ENCODE measurements around the gene ATP5PD. TPM values are rescaled to one million over a fixed set of nuclear protein-coding genes. Genes with fewer than 3 reads are reported as not detected.
A peak's percentile ranks its signal among the peaks of the same experiment; 100 is the strongest.

ATP5PD gene
- total and polyA plus RNA-seq, 2 donors from 2014 or later = 261 to 916 TPM

- no peaks in the 10 kb centered on the region for H3K9me3 ChIP-seq (ENCODE audit: control insufficient read depth in 2 of 3, insufficient read depth in 1 of 3, low read length in 3 of 3)
Measured at GRCh38 chr17:74998783-74999182, 48.0 kb downstream of the ATP5PD start.

GRCh38 chr17:74995847-74996246, 50.9 kb downstream of the ATP5PD start:
- H3K36me3 ChIP-seq (ENCODE audit: control insufficient read depth in 2 of 3, insufficient read depth in 3 of 3, low read length in 3 of 3) = peaks cover 0 to 3% (median 0%) of the 10 kb centered on the region in 3 donors
- H3K4me3 ChIP-seq (ENCODE audit: low read length in 3 of 3) = no peak overlapping the region
- intact Hi-C loops (cut with DNase I) = no loop called here
- peaks cover 3 to 17% (median 13%) of the 10 kb centered on the region in 3 donors for H3K4me1 ChIP-seq (ENCODE audit: control insufficient read depth in 2 of 3, insufficient read depth in 2 of 3, low read depth in 1 of 3, low read length in 3 of 3)
- DNase-seq (no peak), FAIRE-seq (no peak)
- H3K9ac ChIP-seq (ENCODE audit: low read length in 3 of 3) = no peak overlapping the region
- H3K9me3 ChIP-seq (ENCODE audit: control insufficient read depth in 2 of 3, insufficient read depth in 1 of 3, low read length in 3 of 3) = no peaks in the 10 kb centered on the region
- no peaks in the 10 kb centered on the region for H3K27me3 ChIP-seq (ENCODE audit: control insufficient read depth, insufficient read depth, low read length)
- no peak overlapping the region for H3K27ac ChIP-seq (ENCODE audit: low read depth in 2 of 2, low read length in 2 of 2)
- TF ChIP-seq CTCF (IDR thresholded peaks at IDR 0.05; ENCODE audit: borderline replicate concordance, extremely low read depth, insufficient read depth) = no peak

More at GRCh38 chr17:74998783-74999182, 48.0 kb downstream of the ATP5PD start:
- no peak for DNase-seq
- no peak for TF ChIP-seq CTCF (IDR thresholded peaks at IDR 0.05; ENCODE audit: borderline replicate concordance, extremely low read depth, insufficient read depth)
- peaks cover 0 to 7% (median 4%) of the 10 kb centered on the region in 3 donors for H3K36me3 ChIP-seq (ENCODE audit: control insufficient read depth in 2 of 3, insufficient read depth in 3 of 3, low read length in 3 of 3)
- no peak for FAIRE-seq
- H3K27ac ChIP-seq (ENCODE audit: low read depth in 2 of 2, low read length in 2 of 2) = no peak overlapping the region
- no peak overlapping the region for H3K9ac ChIP-seq (ENCODE audit: low read length in 3 of 3)
- no peak overlapping the region for H3K4me3 ChIP-seq (ENCODE audit: low read length in 3 of 3)
- peaks cover 0 to 1% (median 0%) of the 10 kb centered on the region in 3 donors for H3K4me1 ChIP-seq (ENCODE audit: control insufficient read depth in 2 of 3, insufficient read depth in 2 of 3, low read depth in 1 of 3, low read length in 3 of 3)
- no peaks in the 10 kb centered on the region for H3K27me3 ChIP-seq (ENCODE audit: control insufficient read depth, insufficient read depth, low read length)
- intact Hi-C loops (cut with DNase I) = no loop called here

- FAIRE-seq (no peak), DNase-seq (no peak)
- TF ChIP-seq CTCF (IDR thresholded peaks at IDR 0.05; ENCODE audit: borderline replicate concordance, extremely low read depth, insufficient read depth) = no peak
- no peaks in the 10 kb centered on the region for H3K36me3 ChIP-seq (ENCODE audit: control insufficient read depth in 2 of 3, insufficient read depth in 3 of 3, low read length in 3 of 3)
- intact Hi-C loops (cut with DNase I) = no loop called here
- no peak overlapping the region for H3K9ac ChIP-seq (ENCODE audit: low read length in 3 of 3)
- no peak overlapping the region for H3K4me3 ChIP-seq (ENCODE audit: low read length in 3 of 3)
- no peaks in the 10 kb centered on the region for H3K9me3 ChIP-seq (ENCODE audit: control insufficient read depth in 2 of 3, insufficient read depth in 1 of 3, low read length in 3 of 3)
- no peaks in the 10 kb centered on the region for H3K27me3 ChIP-seq (ENCODE audit: control insufficient read depth, insufficient read depth, low read length)
- no peak overlapping the region for H3K27ac ChIP-seq (ENCODE audit: low read depth in 2 of 2, low read length in 2 of 2)
- H3K4me1 ChIP-seq (ENCODE audit: control insufficient read depth in 2 of 3, insufficient read depth in 2 of 3, low read depth in 1 of 3, low read length in 3 of 3) = peaks cover 3 to 23% (median 13%) of the 10 kb centered on the region in 3 donors
Measured at GRCh38 chr17:74994440-74994839, 52.3 kb downstream of the ATP5PD start.

GRCh38 chr17:74992223-74992622, 54.5 kb downstream of the ATP5PD start:
- intact Hi-C loops (cut with DNase I) = no loop called here
- TF ChIP-seq CTCF (IDR thresholded peaks at IDR 0.05; ENCODE audit: borderline replicate concordance, extremely low read depth, insufficient read depth) = no peak
- Histone ChIP-seq H3K4me1 (ENCODE audit: control insufficient read depth in 2 of 3, insufficient read depth in 2 of 3, low read depth in 1 of 3, low read length in 3 of 3) (peaks cover 3 to 33% (median 17%) of the 10 kb centered on the region in 3 donors), H3K9me3 (ENCODE audit: control insufficient read depth in 2 of 3, insufficient read depth in 1 of 3, low read length in 3 of 3) (no peaks in the 10 kb centered on the region), H3K27ac (ENCODE audit: low read depth in 2 of 2, low read length in 2 of 2) (peak overlapping the region; percentile 90 to 91), H3K36me3 (ENCODE audit: control insufficient read depth in 2 of 3, insufficient read depth in 3 of 3, low read length in 3 of 3) (no peaks in the 10 kb centered on the region), H3K9ac (ENCODE audit: low read length in 3 of 3) (peak overlapping the region in 1 of 3 donors; percentile 65), H3K4me3 (ENCODE audit: low read length in 3 of 3) (no peak overlapping the region), H3K27me3 (ENCODE audit: control insufficient read depth, insufficient read depth, low read length) (no peaks in the 10 kb centered on the region)
- peak in 3 of 5 donors; percentile 58 to 79 (median 72) for DNase-seq
- FAIRE-seq = no peak

Measured in kidney (tissue), 14 donors.